Right forelimb (tissue), 1 donor: ENCODE results near the gene MCAT.

Experiments
- DNase-seq: peaks from one replicate; pipeline ENCODE4 v3.0.0-alpha.2; 2018

Gene MCAT

DNA sequence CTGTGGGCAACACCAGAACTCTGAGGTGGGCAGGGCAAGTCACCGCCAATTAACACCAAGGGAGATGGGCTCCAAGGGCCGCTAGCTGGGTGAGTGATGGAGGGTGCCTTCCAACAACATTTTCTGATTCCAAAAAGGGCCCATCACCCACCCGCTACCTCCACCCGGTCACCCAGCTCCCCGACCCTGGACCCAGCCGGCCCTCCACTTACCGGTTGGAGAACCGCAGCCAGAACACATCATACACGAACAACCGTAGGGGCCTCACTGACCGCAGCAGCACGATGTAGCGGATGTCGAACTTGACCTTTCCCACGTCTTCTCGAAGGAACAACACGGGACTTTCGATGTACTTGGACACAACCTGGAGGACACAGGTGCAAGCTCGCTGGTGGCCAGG lies 29.0 kb upstream of the MCAT start:
- no peak for DNase-seq

DNA sequence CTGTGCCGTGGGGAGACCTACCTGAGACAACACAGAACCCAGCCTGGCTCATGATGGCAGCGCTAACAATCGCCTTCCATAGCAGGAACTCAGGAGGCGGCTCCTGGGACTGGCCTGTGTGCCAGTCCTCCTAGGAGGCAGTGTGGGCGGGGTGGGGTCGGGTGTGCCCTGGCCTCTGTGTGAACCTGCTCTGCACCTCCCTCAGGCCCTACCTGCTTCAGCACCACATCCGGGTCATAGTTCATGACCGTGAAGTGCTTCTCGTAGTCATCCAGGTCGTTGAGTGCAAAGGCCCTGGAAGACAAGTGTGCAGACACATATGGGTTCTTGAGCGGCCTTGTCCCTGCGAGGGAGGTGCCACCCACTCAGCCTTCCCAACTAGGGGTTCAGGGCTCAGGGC lies 28.4 kb upstream of the MCAT start:
- no peak for DNase-seq

DNA sequence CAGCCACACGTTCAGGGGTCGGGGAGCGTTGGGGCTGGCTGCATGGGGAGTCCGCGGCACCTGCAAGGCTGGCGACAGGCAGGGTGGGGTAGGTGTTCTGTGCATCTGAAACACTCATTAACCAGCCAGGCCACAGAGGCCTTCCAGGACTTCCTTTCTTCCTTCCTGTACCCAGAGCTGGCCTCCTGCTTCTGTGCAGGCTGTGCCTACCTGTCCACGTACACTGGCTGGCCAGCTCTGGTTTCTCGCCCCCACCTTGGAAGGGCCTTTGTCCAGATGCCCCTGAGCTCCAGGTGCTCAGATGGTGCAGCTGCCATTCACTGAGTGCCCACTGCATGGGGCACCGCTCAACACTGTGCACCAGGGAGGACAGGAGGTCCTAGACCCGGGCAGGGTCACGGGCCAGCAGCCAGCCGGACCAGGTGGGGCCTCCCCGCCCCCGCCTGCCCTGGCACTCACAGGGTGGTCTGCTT lies 27.9 kb upstream of the MCAT start:
- no peak for DNase-seq

DNA sequence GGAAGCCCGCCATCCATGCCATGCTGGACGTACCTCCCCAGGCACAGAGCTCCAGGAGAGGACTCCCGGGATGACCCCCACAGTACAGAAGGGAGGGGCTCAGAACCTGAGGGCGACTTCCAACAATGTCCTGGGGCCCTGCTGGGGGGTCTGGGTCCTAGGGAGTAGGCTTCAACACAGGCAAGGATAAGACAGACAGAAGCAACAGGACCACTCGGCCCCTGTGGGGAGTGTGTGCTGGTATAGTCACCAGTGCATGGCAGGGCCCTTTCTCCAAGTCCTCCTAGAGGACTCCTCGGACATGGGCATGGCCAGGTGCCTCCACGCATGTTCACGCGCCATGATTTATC lies 26.9 kb upstream of the MCAT start:
- no peak for DNase-seq

DNA sequence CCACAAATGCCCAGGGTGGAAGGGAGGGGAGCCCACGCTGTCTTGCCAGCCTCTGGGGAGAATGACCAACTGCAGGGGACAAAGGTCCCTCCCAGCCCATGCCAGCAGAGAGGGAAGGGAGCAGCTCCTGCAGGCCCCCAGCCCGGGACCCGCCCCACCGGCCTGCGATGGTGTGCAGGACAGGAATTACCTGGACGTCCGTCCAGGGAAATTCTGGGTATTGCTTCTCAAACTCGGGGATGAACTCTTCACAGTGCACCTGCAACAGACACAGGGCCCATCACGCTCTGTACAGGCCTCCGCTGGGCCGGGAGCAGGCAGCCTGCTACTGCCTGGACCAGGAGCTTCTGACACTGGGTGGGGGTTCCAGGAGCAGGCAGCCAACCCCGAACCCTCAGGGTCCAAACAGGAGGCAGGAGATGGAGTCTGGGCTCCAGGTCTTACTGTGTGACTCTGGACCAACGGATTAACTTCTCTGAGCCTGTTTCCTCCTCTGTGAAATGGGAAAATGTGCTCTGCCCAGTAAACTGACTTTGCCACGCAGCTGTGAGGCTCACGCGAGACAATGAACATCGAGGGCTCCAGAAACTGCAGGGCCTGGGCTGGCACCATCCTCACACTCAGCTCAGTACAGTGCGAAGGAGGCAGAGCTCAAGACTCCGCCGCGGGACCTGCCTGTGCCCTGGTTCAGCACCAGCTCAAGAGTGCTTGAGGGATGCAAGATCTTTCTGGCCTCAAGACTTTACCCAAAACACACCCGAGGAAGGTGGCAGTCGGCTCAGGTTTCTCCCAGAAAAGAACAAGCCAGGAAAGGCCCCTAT lies 26.3 kb upstream of the MCAT start:
- DNase-seq: no peak

DNA sequence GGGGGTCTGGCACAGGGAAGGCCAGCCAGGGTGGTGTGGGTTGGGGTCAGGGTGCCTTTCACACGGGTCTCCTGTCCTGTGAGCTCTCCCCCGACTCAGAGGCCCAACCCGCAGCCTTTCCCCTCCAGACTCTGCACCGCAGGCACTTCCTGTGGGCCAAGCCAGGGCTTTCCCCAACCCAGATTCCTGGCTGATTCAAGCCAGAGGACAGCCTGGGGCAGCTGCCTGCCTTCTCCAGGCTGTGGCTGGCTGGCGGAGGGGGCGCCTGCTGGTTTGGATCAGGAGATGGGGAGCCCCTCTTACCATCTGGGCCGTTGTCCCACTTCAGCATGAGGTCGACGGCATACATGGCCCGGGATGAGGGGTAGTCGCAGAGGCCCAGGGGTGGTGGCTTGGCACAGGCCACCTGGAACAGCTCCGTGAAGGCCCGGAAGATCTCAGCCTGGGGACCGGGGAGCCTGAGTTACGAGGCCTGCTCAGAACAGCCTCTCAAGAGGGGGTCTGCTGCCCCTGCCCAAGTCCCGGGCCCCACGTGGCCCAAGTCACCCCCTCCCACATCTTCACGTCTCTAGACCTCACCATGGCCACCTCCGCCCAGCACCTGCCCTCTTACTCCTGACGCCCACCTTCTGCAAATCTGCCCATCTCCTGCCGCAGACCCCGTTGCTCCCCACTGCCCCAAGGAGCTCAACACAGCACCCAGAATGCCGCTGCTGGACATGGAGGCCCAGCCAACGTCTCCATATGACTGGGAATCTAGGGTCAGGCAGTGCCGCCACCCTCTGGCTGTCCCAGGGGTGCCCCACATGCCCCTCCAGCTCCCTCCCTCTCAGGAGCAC lies 25.5 kb upstream of the MCAT start:
- DNase-seq: no peak

DNA sequence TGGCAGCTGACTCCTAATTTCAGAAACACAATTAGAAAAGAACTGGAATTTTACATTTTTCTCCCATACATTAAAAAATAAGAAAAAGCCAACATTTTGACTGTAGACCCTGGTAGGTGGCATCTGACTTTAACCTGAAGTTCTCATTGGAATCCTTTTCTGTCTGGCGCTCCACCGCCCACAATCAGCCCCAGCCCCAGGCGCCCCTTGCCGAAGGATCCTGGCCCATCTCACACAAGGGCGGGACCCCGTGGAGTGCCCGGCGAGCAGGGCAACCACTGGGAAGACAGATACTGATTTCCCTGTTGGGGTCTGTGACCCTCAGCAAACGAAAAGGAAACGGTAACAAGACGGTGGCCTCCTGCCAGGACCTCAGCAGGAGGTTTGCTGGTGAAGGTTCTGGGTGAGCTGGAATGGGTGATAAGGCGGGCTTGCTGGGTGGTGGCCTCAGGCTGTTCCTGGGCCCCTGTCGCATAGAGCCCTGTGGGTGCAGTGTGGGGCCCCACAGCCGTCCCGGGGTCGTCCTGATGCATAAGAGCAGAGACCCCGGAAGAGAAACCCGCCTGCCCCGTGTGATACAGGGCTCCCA lies 23.9 kb upstream of the MCAT start:
- no peak for DNase-seq

DNA sequence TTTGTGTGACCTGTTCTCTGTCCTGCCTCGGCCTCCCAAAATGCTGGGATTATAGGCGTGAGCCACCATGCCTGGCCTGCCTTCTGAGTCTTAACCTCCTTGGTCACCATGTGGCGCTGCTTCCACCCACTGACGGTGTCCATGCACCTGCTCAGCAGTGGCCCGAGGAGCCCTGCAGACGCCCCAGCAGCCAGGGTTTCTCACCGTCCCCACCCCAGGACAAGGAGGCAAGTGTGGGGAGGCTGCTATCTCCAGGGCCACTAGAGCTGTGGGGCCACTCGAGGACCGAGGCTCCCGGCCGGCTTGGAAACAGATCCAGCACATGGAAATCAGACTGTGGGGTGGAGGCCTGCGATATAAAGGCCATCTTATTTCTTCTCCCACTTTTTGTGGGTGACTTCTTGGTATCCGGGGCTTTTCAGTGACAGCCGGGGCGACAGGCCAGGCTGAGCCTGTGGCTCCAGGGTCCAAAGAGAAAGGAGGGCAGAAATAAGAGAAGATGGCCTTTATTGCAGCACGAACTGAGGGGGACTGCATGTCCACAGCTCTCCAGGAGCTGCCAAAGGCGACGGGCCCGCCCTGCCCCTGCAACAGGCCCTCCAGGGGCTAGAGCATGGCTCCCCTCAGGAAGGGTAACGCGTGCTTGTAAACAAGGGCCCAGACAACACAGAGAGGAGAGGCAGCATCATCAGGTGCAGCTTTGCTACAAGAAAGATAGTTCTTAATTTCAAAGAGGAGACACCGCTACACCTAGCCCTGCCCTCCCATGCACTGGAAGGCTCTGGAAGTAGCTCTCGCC lies 23.1 kb upstream of the MCAT start:
- DNase-seq: no peak

DNA sequence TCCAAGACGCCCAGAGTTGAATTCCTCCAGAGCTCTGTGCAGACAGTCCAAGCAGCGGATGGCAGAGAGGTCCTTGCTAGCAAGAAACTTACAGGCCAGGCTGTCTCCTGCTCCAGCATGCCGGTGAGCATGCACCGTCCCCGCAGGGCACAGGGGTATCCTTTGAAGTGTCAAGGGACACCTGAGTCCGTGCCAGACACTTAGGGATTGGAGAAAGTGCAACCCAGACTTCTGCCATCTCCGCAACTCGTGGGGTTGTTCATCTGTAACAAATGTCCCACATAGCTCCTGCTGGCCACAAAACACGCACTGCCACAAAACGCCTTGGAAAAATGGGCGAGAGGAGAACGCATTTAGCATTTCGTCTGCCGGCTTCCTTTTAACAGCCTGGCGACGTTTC lies 21.4 kb upstream of the MCAT start:
- no peak for DNase-seq

DNA sequence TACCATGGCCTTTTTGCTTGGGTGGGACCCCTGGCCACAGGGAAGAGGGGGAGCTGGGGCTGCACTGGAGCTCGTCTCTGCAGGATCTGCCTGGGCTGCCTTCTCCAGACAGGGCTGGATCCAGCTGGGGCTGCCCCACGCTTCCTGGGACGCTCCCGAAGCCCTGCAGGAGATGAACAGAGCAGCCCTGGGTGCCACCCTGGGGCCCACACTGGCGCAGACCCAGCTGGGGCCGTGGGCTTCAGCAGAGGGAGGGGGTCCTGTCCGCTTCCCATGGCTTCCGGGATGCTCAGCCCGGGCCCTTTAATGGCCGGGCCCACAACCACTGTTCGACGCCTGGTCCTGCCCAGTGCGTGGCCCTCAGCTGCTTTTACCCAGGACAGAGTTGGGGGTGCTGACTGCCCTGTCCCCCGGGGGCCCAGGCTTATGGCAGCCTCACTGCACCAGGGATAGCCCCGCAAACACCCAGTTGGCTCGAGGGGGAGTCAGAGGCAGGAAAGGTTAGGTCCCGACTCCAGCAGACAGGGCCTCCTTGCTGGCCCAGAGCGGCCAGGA lies 20.1 kb upstream of the MCAT start:
- DNase-seq: no peak

DNA sequence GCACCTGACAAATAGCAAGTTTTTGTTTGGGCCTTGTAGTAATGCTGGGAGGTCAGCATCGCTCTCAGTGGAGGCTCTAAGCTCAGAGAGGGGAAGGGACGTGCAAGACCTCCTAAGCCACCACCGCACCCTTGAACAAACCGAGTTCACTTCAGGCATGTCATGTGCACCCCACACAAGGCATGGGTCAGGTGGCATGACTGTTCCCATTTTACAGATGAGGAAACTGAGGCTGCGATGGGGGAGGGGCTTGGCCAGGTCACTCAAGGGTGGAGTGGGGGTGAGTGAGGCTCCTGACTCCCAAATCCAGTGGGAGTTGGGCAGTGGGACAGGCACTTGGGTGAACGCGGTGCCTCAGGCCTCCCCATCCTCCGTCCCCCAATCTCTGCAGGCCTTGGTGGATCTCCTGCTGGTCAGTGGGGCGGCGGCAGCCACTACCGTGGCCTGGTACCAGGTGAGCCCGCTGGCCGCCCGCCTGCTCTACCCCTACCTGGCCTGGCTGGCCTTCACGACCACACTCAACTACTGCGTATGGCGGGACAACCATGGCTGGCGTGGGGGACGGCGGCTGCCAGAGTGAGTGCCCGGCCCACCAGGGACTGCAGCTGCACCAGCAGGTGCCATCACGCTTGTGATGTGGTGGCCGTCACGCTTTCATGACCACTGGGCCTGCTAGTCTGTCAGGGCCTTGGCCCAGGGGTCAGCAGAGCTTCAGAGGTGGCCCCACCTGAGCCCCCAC lies 19.4 kb upstream of the MCAT start:
- no peak for DNase-seq

DNA sequence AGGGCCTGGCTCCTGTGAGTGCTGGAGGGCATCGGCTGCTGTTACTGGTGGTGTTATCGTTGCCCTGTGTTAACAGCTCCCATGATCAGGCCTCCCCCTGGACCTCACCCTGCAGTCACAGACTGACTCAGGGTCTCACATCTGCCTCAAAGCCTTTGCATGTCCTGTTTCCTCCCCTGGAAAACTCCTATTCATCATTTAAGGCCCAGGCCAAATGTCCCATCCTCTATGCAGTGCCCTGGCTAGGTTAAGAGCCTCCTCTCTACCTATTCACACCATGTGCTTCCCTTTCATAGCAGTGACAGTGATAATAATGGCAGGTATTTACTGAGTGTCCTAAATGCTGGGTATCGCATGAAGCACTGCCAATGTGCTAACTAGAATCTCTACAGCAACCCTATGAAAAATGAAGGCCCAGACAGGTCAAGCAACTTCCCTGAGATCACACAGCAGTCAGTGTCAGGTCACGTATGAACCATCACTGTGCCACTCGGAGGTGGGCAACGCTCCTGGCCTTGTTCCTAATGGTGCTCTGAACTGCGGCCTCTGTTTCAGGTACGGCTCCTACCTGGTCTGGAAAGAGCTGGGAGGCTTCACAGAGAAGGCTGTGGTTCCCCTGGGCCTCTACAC lies 17.4 kb upstream of the MCAT start:
- no peak for DNase-seq

DNA sequence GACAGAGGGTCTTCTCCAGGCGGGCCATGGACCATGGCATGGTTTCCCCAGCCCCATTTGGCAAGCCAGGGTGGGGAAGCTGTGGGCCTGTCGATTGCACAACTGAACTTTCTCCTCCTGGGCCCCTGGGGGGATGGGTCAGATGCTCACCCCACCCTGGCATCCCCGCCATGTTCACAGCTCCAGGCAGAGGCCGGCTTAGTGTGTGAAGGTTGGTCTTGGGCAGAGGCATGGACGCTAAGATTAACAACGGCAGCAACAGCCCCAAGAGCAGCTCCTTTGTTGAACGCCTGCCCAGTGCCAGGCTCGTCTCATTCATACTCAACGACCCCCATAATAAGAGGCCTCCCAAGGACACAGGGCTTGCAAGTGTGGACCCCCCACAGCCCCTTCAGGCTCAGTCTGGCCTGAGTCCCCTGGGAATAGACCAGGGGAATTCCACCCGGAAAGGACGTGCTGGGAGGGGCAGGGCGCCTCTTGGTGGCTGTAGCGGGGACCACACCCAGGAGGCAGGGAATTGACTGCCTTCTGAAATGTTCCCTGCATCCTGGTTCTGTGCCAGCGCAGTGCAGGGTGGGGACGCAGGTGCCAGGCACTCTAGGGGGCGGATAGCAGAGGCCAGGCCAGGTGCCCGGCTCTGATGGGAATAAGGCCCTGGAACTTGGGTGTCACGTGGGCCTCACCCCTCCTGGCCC lies 16.4 kb upstream of the MCAT start:
- DNase-seq: no peak

DNA sequence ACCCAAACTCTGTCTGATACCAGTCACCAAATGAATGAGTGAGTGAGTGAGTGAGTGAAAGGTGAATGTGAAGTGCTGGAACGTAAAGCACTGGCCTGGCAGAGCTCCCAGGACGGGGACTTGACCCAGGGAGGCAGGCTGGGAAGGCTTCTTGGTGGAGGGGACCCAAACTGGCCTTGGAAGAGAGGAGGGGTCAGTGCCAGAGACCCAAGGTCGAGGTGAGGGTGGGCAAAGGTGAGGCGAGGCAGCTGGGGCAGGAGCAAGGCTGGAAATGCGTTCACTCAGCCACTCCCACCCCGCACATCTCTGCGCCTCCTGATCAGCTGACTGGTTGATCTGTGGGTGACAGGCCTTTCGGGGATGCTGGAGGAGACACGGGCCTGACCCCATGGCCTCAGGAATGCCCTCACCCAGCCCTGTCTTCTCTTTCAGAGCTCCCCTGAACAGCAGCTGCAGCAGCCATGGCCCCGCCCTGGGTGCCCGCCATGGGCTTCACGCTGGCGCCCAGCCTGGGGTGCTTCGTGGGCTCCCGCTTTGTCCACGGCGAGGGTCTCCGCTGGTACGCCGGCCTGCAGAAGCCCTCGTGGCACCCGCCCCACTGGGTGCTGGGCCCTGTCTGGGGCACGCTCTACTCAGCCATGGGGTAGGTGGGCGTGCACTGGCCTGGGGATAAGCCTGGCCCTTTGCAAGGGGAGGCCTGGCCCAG lies 15.7 kb upstream of the MCAT start:
- DNase-seq: no peak

DNA sequence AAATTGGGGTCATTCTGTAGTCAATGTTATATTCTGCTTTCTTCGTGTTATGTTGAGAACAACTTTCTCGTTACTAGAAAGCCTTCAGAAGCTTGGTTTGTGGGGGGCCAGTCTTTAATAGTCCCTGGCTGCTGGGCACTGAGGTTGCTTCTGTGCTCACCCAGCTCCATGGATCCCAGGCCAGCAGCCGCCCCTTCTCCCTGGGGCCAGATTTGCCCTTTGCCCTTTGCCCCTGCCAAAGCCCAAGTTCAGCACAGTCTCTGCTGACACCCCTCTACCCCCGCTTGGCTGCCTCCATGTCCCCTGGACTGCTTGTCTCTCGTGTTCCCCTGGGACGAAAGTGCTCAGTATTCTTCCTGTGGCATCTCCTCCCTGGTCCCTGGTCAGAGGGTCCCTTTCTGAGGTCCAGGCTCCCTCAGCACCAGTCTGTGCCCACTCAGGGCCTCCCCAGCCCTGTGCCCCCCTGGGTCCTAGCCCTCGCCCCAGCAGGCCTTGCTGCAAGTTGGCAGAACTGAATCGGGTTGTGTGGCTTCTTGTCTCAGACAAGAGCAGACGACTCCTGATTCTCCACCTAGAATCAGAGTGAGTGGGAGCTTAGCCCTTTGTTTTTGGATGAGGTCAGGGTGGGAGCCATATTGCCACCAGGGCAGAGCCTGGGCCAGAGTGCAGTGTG lies 14.8 kb upstream of the MCAT start:
- no peak for DNase-seq

DNA sequence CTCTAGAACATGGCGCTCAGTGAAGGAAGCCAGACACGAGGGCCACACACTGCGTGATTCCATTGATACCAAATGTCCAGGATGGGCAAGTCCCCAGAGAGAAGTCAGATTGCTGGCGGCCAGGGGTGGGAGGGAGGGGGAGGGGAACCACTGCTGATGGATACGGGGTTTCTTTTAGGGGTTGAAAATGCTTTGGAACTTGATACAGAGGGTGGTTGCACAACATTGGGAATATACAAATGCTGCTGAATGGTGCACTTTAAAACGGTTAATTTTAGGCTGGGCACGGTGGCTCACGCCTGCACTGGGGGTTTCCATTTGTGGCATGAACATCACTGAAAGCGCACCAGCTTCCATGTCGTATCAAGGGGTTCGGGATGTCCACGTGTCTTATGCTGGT lies 13.2 kb upstream of the MCAT start:
- DNase-seq: no peak

DNA sequence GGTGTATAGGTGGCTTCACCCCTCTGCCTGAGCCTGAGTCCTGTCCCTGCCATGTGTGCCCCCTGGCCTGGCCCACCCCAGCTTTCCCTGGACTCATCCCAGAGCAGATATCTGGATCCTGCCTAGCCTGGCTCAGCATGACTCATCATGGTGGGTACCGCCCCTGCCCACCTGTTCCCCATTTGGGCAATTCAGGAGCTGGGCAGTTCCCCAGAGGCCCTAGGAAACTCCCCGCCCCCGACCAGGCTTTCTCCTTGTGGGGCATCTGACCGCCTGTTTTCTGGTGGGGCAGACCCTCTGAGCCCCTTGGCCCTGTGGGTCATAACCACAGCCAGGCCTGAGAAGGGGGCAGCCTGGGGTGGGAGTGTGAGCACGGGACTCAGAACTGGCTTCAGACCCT lies 12.6 kb upstream of the MCAT start:
- DNase-seq: no peak

DNA sequence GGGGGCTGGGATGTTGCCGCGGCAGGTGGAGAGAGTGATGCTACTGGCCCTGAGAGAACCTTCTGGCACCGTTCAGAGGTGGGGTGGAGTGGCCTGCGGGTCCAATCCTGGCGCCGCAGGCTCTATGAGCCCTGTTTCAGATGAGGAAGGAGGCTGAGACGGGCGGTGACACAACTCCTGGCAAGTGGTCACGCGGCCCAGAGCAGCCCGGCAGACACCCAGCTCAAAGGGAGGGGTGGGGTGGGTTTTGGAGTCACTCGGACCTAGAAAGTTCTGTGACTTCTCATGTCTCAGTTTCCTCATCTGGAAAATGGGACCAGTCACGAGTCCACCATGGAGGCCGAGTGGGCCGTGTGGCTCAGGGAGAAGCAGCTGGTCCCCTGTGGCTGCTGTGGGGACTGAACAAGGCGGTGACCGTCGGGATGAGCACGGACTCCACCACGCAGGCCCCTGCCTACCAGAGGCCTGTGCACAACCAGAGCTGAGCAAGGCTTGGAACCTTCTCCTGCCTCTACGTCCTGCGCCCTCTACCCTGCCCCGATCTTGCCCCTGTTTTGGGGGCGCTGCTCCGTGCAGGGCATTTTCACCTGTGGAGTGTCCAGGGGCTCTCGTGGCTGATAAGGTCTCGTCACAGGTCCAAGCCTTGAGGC lies 11.8 kb upstream of the MCAT start:
- no peak for DNase-seq

DNA sequence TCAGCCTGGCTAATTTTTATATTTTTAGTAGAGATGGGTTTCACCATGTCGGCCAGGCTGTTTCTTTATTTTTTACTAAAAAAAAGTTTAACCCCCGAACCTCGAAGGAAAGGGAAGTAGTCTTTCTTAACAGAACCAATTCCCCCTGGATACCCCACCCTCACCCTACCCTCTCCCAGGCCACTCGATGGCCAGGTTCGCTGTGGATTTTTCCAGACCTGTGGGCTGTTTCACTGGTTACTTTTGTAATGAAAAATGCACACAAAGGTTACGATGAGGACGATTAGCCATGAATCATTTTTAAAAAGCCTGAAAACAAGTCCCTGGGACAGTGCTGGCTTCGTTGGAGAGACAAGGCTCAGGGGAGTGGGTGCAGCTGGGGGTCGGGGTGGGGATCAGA lies 10.7 kb upstream of the MCAT start:
- DNase-seq: no peak
